IPS DF 6.9 (cell line): ENCODE measurements around the gene CD40.

Source experiments
- DNase-seq: peaks from one replicate; pipeline ENCODE4 v3.0.0-alpha.2; 2013; ENCODE audit warnings: low read depth, low spot score
- H3K27ac ChIP-seq: one replicate; pipeline ENCODE4 v1.5.1; 2013; ENCODE audit warnings: low read length, control low read depth
- H3K27me3 ChIP-seq: 2 replicates; pipeline ENCODE4 v1.6.1; 2013; ENCODE audit warnings: mild to moderate bottlenecking, low read length; ENCODE audit not compliant: control insufficient read depth, insufficient read depth
- H3K36me3 ChIP-seq: 2 replicates; pipeline ENCODE4 v1.6.1; 2013; ENCODE audit warnings: low read length; ENCODE audit not compliant: control insufficient read depth, insufficient read depth
- H3K4me1 ChIP-seq: 2 replicates; pipeline ENCODE4 v1.6.1; 2013; ENCODE audit warnings: low read length; ENCODE audit not compliant: control insufficient read depth, insufficient read depth
- H3K4me3 ChIP-seq: 2 replicates; pipeline ENCODE4 v1.5.1; 2013; ENCODE audit warnings: mild to moderate bottlenecking, low read length
- H3K9me3 ChIP-seq: 2 replicates; pipeline ENCODE4 v1.6.1; 2013; ENCODE audit warnings: low read length, inconsistent platforms; ENCODE audit not compliant: control insufficient read depth, insufficient read depth
- WGBS: extraction: QIAGEN DNeasy Blood & Tissue Kit; methylation state at CpG from one replicate; pipeline ENCODE4 v1.1.7; 2013; ENCODE audit warnings: mixed read lengths, missing lambda C conversion rate; ENCODE audit not compliant: insufficient read length, insufficient coverage; 5-methylcytosine and 5-hydroxymethylcytosine counted together

Gene CD40

DNA sequence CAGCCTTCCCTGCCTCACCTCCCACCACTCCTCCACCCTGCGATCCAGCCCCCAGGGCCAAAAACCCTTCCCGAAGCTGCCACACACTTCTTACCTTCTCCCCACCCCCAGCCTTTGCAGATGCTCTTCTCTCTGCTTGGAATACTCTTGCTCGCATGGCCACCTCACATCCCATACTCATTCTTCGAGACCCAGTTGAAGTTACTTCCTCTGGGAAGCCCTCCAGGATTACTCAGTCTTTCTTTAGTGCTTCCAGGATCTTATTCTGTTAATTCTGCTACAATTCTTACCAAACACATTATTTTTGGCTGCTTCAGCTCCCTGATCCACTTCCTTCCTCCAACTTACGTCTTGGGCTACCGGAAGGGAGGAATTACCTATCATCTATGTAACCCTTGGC is 54.3 kb downstream of the CD40 start:
- Histone ChIP-seq H3K36me3 (peaks cover 2% of the 10 kb centered on the region; the same call in 1 of the 2 replicates), H3K9me3 (no peaks in the 10 kb centered on the region), H3K27ac (no peak overlapping the region), H3K4me1 (no peaks in the 10 kb centered on the region), H3K4me3 (no peak overlapping the region), H3K27me3 (peaks cover 20% of the 10 kb centered on the region)
- WGBS, result no CpG with 5 or more reads among the region's 6 CpGs
- no peak for DNase-seq

DNA sequence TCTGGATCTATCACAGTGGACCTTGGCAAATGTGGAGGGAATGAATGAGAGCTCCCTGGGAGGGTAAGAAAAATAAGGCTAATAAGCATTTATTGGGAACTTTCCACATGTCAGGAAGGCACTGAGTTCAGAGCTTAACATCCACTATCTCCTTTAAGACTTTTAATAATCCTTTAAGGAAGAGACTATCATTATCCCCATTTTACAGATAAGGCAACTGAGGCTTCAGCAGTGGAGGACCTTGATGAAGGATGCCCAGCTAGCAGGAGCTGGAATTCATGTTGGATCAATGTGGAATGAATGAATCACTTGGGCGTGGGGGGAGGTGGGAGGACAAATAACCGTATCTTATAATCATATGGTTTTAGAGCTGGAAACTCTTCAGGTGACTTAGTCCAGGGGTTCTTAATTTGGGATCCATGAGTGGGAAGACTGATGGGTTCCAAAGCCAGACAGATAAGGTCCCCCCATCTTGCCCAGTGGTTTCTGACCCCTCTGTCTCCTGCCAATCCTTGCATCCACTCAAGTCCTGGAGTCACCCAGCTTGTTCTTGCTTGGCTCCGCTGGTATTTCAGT is 54.9 kb downstream of the CD40 start:
- Histone ChIP-seq H3K27ac (no peak overlapping the region), H3K4me1 (no peaks in the 10 kb centered on the region), H3K9me3 (no peaks in the 10 kb centered on the region), H3K4me3 (no peak overlapping the region), H3K36me3 (peaks cover 2% of the 10 kb centered on the region; the same call in 1 of the 2 replicates), H3K27me3 (peaks cover 20% of the 10 kb centered on the region)
- DNase-seq, result no peak
- WGBS, result no CpG with 5 or more reads among the region's 3 CpGs

DNA sequence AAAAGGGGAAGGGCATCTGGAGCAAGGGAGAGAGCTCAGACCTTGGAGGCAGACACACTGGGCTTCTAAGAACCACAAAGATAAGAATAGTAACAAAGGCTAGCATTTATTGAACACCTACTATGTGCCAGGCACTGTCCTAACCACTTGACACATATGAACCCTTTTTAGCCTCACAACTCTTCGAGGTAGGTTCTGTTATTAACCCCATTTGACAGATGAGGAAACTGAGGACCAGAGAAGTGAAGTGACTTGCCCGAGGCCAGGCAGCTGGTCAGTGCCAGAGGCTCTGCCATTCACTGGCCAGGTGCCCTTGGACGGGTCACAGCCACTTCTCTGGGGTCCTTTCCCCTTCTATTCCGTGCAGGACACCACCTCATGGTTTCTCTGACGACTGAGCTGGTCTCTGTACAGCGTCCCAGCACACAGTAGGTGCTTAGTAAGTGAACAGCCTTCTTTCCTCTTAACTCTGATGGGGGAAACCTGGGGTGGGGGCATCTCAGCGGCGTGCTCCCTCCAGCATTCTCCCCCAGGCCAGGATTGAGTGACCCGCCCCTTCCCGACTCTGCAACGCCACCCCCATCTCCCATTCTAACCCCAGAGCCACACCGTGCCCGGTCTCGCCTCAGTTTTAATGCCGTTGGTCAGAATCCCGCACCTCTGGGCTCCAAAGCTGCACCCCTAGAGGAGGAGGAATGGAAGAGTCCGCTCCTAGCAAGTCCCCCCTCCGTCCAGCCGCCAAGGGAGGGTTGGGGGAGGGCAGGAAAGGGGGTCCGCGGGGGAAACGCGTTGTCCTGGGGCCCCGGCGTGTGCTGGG is 55.7 kb downstream of the CD40 start:
- Histone ChIP-seq H3K27me3 (peaks cover 20% of the 10 kb centered on the region), H3K27ac (no peak overlapping the region), H3K4me3 (peak overlapping the region; percentile 25), H3K36me3 (peaks cover 2% of the 10 kb centered on the region; the same call in 1 of the 2 replicates), H3K9me3 (no peaks in the 10 kb centered on the region), H3K4me1 (no peaks in the 10 kb centered on the region)
- DNase-seq, result no peak
- no CpG with 5 or more reads among the region's 25 CpGs for WGBS

DNA sequence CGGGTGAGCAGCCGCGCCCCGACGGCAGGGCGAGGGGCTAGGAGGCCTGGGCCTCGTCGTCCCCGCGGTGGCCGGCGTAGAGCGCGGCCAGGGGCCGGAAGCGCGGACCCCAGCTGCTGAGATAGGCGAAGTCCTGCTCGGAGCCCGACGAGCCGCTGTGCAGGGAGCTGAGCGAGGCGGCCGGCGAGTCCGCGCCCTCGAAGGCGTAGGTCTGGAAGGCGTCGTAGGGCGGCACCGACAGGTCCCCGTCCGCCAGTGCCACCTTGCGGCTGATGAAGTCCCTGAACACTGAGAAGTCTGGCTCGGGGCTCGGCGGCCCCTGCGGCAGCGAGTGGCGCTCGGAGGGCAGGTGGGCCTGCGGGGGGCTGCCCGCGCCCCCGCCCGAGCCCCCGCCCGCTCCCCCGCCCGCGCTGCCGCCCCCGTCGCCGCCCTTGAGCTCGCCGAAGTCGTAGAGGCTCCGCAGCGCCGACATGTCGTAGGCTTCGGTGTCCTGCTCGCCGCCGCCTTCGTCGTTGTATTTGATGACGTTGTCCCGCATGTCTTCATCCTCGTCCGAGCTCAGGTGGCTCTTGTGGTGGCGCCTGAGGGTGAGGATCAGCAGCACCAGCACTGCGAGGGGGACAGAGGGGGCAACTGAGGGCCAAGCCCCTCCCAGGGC is 56.5 kb downstream of the CD40 start:
- peak; percentile 57 for DNase-seq
- no CpG with 5 or more reads among the region's 77 CpGs for WGBS
- Histone ChIP-seq H3K9me3 (no peaks in the 10 kb centered on the region), H3K36me3 (no peaks in the 10 kb centered on the region), H3K27me3 (peaks cover 20% of the 10 kb centered on the region), H3K4me3 (peak overlapping the region; percentile 30; the same call in 1 of the 2 replicates), H3K4me1 (no peaks in the 10 kb centered on the region), H3K27ac (no peak overlapping the region)

DNA sequence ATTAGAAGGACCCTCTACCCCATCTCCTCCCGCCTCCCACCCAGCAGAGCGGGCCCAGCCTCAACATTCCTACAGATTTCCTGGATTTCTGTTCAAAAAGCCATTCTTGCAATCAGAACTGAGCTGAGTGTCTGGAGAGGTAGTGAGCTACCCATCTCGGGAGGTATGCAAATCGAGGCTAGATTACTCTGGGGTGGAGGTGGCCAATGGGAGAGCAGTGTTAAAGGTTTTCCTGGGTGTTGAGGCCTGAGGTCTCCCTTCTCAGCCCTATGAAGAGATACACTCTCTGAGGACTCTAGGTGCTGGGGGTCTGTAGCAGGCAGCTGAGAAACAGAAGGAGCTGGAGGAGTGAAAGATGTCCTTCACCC is 57.0 kb downstream of the CD40 start:
- no peaks in the 10 kb centered on the region for H3K9me3 ChIP-seq
- peaks cover 20% of the 10 kb centered on the region for H3K27me3 ChIP-seq
- peak overlapping the region; percentile 30; the same call in 1 of the 2 replicates for H3K4me3 ChIP-seq

DNA sequence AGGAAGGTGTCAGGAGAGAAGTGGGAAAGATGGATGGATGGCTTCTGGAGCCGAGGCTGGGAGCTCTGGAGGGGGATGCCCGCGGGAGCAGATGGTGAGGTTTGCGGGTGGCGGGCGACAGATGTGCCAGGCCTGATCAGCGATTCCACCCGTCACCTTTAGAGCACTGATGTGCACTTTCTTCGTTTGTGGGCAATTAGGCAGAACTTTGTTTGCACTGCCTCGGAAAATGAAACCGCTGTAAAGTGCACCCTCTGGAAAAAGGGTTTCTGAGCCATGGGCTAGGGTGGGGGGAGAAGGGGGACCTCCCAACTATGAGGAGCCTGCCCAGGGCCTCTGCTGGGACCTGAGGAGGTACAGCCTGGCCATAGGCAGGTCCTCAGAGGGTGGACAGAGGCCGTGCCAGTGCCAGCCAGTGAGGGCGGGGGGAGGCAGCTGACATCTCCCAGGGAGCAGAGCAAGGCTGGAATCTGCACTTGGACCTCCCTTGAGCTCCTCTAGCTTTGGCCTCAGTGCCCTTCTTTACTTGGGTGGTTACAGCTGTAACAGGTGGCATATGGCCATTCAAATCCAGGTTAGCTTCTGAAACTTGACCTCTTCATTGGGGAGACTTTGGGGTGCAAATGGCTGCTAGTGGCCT is 58.7 kb downstream of the CD40 start:
- Histone ChIP-seq H3K36me3 (no peaks in the 10 kb centered on the region), H3K27me3 (peaks cover 20% of the 10 kb centered on the region)

More for the DNA sequence above, 57.0 kb downstream of the CD40 start:
- Histone ChIP-seq H3K27ac (no peak overlapping the region), H3K36me3 (no peaks in the 10 kb centered on the region), H3K4me1 (no peaks in the 10 kb centered on the region)
- no peak for DNase-seq
- no CpG with 5 or more reads among the region's 4 CpGs for WGBS

DNA sequence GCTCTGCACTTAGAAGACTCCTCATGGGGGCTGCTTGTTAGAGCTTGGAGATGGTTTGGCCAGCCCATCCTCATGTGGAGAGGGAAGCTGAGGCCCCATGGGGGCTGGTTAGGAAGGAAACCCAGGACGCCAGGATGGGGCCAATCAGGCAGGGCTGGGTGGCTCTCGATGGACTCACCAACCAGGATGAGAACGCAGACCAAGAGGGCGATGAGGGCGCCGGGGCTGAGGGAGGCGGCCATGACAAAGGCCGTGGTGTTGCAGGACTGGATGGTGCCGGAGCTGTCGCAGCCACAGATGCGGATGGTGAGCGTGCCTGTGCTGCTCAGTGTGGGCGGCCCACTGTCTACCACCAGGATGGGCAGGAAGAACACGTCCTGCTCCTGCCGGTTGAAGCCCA is 59.7 kb downstream of the CD40 start:
- Histone ChIP-seq H3K4me1 (no peaks in the 10 kb centered on the region), H3K4me3 (no peak overlapping the region), H3K36me3 (no peaks in the 10 kb centered on the region), H3K27me3 (peaks cover 16% of the 10 kb centered on the region), H3K27ac (no peak overlapping the region), H3K9me3 (no peaks in the 10 kb centered on the region)
- DNase-seq, result no peak
- WGBS, result no CpG with 5 or more reads among the region's 15 CpGs

More for the DNA sequence above, 58.7 kb downstream of the CD40 start:
- DNase-seq, result no peak
- no peak overlapping the region for H3K4me3 ChIP-seq
- no peaks in the 10 kb centered on the region for H3K9me3 ChIP-seq
- H3K27ac ChIP-seq, result no peak overlapping the region
- H3K4me1 ChIP-seq, result no peaks in the 10 kb centered on the region
- no CpG with 5 or more reads among the region's 13 CpGs for WGBS

DNA sequence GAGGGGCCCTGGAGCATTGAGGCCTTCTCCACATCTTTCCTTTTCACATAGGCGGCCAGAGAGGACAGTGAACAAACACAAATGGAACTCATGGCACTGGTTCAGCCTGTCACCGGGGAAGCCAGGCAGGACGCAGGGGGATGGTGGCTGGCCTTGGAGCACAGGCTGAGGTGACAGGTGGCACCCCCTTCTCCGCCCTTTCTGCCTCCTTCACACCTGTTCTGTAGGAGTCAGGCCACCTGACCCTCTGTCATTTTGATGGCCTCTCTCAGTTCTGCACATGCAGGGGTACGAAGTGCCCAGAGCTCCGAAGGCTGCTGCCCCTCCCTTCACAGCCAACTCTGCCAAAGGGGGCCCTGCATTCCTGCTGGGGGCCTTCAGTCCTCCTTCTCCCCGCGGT is 60.8 kb downstream of the CD40 start:
- Histone ChIP-seq H3K4me3 (no peak overlapping the region), H3K9me3 (no peaks in the 10 kb centered on the region), H3K27ac (no peak overlapping the region), H3K36me3 (no peaks in the 10 kb centered on the region), H3K27me3 (peaks cover 9% of the 10 kb centered on the region), H3K4me1 (no peaks in the 10 kb centered on the region)
- no peak for DNase-seq
- no CpG with 5 or more reads among the region's 8 CpGs for WGBS
